ENCODE measurements around the gene RNF112. TPM values are rescaled to one million over a fixed set of nuclear protein-coding genes. Genes with fewer than 3 reads are reported as not detected.
"Not testable (repeated sequence)": the region's sequence is repeated elsewhere in the genome, so short reads cannot be mapped to it uniquely, and the experiment has no call there.

The RNF112 gene
- total and polyA plus RNA-seq, 2 of the 8 experiments (the other 6 are each of a cell fraction or from before 2014, with no cell fraction given) = 1.1 to 2.2 TPM

GRCh38 chr17:19459018-19459655, 48.1 kb downstream of the RNF112 start:
- not testable (repeated sequence) for H4K5ac ChIP-seq (ENCODE audit: insufficient read length, low read depth, low read length); H3K23me2 ChIP-seq (ENCODE audit: low read depth, low read length); H4K20me1 ChIP-seq (replicated peaks in 1 of 2; ENCODE audit: control insufficient read depth in 1 of 2, insufficient read depth in 2 of 2, low read length in 2 of 2); H3K9me3 ChIP-seq (ENCODE audit: insufficient read depth in 2 of 2, low read depth in 1 of 2, low read length in 1 of 2); H3K14ac ChIP-seq (ENCODE audit: insufficient read length); H4K8ac ChIP-seq (ENCODE audit: extremely low read depth, insufficient read depth, low read length); H2AK5ac ChIP-seq (ENCODE audit: low read depth, low read length); H3K56ac ChIP-seq (replicated peaks; ENCODE audit: insufficient read length, low read depth, low read length); H3K79me1 ChIP-seq (ENCODE audit: low read depth, low read length); H3K4ac ChIP-seq (replicated peaks; ENCODE audit: insufficient read length, low read depth, low read length); H2BK20ac ChIP-seq (ENCODE audit: low read length); H2AFZ ChIP-seq (ENCODE audit: low read length); H3K79me2 ChIP-seq (ENCODE audit: control insufficient read depth in 1 of 2, insufficient read depth in 2 of 2, low read length in 2 of 2); H3K23ac ChIP-seq (ENCODE audit: insufficient read length); H3K9ac ChIP-seq (replicated peaks in 1 of 4; ENCODE audit: extremely low read depth in 1 of 4, low read depth in 3 of 4, low read length in 3 of 4); H2BK15ac ChIP-seq (ENCODE audit: low read length); H3K18ac ChIP-seq (ENCODE audit: extremely low read depth, low read length); H3K36me3 ChIP-seq (ENCODE audit: control insufficient read depth in 2 of 4, insufficient read depth in 4 of 4, low read length in 3 of 4); H3K27me3 ChIP-seq (replicated peaks in 1 of 4; ENCODE audit: control insufficient read depth in 3 of 4, extremely low read depth in 1 of 4, insufficient read depth in 3 of 4, low read length in 3 of 4)
- ChIA-PET POLR2A (ENCODE audit: partially characterized antibody) (interaction anchor here (0.7 to 2.4 kb wide), 13 partner anchors 8 to 518 kb away, joined by 3 to 13 read pairs (median 5); partner anchors contain the start of genes AKAP10, ALDH3A2, B9D1 and MAPK7), CTCF (ENCODE audit: partially characterized antibody) (interaction anchor here (1.0 to 4.6 kb wide), 9 partner anchors 10 to 189 kb away, joined by 3 to 35 read pairs (median 6); partner anchors contain the start of genes ALDH3A2 and B9D1)
- Histone ChIP-seq H2BK120ac (replicated peaks; ENCODE audit: low read depth, low read length) (peak overlapping the region; percentile 99), H2BK12ac (ENCODE audit: low read depth, low read length) (peak overlapping the region; percentile 98; the same call in 1 of the 2 replicates), H3K4me3 (ENCODE audit: extremely low read depth in 1 of 4, insufficient read depth in 2 of 4, low read depth in 3 of 4, low read length in 4 of 4) (peak overlapping the region in 1 of 4 experiments; percentile 20; a peak in 1 of 8 replicates), H3K4me2 (ENCODE audit: insufficient read depth in 1 of 2, low read depth in 2 of 2, low read length in 2 of 2) (peak overlapping the region; percentile 30; a peak in 2 of 4 replicates), H2BK5ac (ENCODE audit: low read depth, low read length) (peak overlapping the region; percentile 100; the same call in 1 of the 2 replicates), H3K4me1 (replicated peaks in 1 of 4; ENCODE audit: control insufficient read depth in 3 of 4, insufficient read depth in 4 of 4, low read length in 3 of 4) (peaks cover 19 to 45% (median 42%) of the 10 kb centered on the region in 4 experiments), H4K91ac (replicated peaks; ENCODE audit: insufficient read length, low read length) (peak overlapping the region; percentile 96), H3K27ac (ENCODE audit: low read depth, low read length) (0 out of 2 replicates have a peak overlapping the region, but pooled peaks have one; percentile 77)
- WGBS, 2 experiments (ENCODE audit: extremely low coverage in 1 of 2, insufficient coverage in 1 of 2, insufficient read length in 1 of 2, insufficient replicate concordance in 2 of 2, low coverage in 1 of 2, low lambda C conversion rate in 2 of 2, missing lambda C conversion rate in 1 of 2) = 0% methylated on average over 1 of the region's 1 CpG; no CpG with 5 or more reads in 1 of the 2 experiments
- DNase-seq (ENCODE audit: low read depth in 1 of 2, low spot score in 2 of 2) (peak in 1 of 2 experiments; percentile 35), FAIRE-seq (peak; percentile 89)
- peak; percentile 50; the same call in 1 of the 2 replicates for TF ChIP-seq SP1 (IDR thresholded peaks at IDR 0.05; ENCODE audit: low read depth, low read length)
- TF ChIP-seq NANOG (IDR thresholded peaks at IDR 0.05; ENCODE audit: insufficient read depth, low read depth, low read length, poor library complexity, severe bottlenecking) = peak; percentile 80
- TF ChIP-seq POU5F1 (IDR thresholded peaks at IDR 0.05; ENCODE audit: low read depth, low read length) = 0 out of 2 replicates have a peak, but pooled peaks have one; percentile 6

Data from H1 (cell line).